CD4-positive, alpha-beta T cell treated with Interferon gamma for 1 hour (primary cell): ENCODE results near the gene HPRT1.
"Not testable (repeated sequence)": the region's sequence is repeated elsewhere in the genome, so short reads cannot be mapped to it uniquely, and the experiment has no call there.

ENCODE experiments used
- DNase-seq: peaks from one replicate; pipeline ENCODE4 v3.0.0-alpha.2; 2020

Gene HPRT1, protein sequence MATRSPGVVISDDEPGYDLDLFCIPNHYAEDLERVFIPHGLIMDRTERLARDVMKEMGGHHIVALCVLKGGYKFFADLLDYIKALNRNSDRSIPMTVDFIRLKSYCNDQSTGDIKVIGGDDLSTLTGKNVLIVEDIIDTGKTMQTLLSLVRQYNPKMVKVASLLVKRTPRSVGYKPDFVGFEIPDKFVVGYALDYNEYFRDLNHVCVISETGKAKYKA

DNA sequence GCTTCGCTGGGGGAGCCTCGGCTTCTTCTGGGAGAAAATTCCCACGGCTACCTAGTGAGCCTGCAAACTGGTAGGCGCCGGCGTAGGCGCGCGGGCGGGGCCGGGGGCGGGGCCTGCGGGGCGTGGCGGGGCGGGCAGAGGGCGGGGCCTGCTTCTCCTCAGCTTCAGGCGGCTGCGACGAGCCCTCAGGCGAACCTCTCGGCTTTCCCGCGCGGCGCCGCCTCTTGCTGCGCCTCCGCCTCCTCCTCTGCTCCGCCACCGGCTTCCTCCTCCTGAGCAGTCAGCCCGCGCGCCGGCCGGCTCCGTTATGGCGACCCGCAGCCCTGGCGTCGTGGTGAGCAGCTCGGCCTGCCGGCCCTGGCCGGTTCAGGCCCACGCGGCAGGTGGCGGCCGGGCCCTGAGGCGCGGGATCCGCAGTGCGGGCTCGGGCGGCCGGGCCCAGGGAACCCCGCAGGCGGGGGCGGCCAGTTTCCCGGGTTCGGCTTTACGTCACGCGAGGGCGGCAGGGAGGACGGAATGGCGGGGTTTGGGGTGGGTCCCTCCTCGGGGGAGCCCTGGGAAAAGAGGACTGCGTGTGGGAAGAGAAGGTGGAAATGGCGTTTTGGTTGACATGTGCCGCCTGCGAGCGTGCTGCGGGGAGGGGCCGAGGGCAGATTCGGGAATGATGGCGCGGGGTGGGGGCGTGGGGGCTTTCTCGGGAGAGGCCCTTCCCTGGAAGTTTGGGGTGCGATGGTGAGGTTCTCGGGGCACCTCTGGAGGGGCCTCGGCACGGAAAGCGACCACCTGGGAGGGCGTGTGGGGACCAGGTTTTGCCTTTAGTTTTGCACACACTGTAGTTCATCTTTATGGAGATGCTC lies at the start of gene HPRT1:
HPRT1 (plus strand) TSS at position 161 of the 857 bp plus-strand sequence; CDS start at position 308, 147 bp downstream.
- peak; percentile 82 for DNase-seq

DNA sequence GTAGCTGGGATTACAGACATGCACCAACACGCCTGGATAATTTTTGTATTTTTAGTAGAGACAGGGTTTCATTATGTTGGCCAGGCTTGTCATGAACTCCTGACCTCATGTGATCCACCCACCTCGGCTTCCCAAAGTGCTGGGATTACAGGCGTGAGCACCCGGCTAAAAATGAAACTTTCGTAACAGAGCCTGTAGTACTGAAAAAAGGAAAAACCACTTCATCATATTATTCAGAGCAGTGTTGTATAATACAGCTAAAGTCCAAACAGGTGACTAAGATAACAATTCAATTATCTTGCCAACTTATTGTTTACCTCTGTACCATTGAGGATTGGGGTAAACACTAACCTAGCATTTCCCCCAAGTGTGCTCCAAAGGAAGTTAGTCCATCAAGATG lies 43.9 kb upstream of the HPRT1 start:
- no peak for DNase-seq

DNA sequence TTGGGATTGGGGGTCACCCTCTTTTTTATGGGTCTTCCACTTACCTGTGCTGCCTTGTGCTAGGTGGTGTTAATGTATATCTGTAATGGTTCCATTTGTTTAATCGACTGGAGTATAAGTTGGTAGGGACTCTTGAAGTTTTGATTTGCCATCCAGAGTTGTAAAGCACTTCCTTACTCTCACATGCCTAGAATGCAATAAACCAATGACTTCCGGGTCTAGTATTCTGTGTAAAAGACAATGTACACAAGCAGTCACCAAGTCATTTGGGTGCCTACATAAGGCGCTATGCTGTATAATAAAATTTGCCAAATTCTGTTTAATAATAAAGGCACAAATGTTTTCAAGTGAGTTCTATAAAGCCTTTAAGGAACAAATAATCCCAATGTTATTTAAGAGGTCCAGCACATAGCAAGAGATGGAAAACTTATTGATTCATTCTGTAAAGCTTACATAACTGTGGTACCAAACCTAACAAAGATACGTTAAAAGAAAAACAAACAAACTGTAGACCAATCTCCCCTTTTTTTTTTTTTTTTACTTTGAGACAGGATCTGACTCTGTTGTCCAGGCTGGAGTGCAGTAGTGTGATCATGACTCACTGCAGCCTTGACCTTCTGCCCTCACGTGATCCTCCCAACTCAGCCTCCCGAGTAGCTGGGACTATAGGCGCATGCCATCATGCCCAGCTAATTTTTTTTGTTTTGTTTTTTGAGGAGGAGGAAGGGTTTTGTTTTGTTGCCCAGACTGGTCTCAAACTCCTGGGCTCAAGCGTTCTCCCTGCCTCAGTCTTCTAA lies 41.5 kb upstream of the HPRT1 start:
- no peak for DNase-seq

DNA sequence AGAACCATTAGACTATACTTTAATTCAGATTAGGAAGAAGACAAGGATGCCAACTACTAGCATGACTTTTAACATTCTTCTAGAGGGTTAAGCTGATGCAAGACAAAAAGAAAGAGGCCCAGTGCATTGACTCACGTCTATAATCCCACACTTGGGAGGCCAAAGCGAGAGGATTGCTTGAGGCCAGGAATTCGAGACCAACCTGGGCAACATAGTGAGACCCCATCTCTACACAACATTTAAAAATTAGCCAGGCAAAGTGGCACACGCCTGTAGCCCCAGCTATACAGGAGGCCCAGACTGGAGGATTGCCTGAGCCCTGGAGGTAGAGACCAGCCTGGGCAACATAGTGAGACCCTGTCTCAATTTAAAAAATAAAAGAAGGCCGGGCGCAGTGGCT lies 40.2 kb upstream of the HPRT1 start:
- DNase-seq = no peak

DNA sequence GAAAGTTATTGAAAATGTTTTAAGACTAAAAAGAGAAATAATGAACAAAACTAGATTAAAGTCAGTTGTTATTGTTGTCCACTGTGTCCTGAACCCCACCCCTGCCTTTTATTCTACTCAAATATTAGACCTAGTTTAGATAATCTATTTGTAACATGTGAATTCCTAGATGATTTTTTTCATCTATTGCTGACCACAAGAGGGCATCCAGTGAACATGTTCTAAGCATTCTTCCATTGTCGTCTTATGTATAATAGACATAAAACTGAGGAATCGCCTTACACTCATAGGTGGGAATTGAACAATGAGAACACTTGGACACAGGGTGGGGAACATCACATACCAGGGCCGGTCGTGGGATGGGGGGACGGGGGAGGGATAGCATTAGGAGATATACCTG lies 36.4 kb upstream of the HPRT1 start:
- DNase-seq = no peak

DNA sequence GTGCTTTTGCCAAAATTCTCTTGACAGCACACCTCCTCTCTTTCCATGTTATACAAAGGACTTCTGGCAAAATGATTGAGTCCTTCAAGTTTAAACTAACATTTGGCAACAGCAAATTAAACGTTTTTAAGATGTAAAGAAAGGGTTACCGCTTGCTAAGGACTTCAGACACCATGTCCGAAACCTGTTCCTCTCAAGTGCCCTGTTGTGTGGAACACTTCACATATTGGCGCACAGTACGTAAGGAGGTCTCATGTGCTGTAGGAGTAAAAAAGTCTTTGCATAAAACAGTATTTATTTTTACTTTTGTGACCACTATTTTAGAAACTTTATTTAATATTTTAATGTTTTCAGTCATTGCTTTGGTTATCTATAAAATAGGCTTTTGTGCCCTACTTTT lies 33.7 kb upstream of the HPRT1 start:
- no peak for DNase-seq

DNA sequence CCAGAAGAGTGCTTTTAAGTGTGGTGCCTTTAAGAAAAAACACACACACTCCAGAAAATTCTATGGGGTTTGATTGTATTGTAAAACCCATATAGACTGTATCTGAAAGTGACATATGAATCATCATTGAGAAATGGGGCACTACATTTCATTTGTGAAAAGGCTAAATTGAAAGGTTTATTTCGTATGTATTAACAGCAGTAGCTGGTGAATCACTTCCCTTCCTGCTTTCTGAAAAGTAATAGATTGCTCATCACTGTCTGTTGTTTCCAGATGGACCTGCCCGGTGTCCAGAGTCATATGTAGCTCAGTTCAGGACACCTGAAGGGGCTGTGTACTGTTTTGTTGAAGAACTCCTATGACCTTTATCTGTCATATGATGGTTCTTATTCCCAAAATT lies 28.1 kb upstream of the HPRT1 start:
- no peak for DNase-seq

DNA sequence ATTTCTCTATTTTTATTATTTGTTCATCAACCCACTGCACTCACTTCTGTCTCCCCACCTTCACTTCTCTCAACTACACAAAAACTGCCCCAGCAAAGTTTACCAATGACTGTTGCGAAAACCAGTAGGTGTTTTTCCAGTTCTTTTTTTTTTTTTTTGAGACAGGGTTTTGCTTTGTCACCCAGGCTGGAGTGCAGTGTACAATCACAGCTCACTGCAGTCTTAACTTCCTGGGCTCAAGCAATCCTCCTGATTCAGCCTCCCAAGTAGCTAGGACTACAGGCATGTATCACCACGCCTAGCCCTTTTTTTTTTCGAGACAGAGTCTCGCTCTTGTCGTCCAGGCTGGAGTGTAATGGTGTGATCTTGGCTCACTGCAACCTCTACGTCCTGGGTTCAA lies 24.1 kb upstream of the HPRT1 start:
- DNase-seq = no peak

DNA sequence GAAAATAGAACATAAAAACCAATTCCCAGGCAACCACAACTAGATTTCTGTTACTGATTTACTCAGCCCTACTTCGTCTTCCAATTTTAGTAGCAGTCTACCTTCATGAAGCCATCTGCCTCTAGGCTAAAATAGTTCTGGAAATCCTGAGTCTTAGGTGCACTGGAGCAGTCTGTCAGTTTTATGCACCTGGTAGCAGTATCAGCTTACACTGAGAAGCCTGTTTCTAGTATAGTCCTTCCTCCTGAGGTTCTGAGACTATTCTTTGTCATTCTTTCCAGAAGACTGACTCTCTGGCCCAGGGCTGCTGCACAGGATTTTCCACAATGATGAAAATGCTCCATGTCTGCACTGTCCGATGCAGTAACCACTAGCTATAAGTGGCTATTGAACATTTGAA lies 16.9 kb upstream of the HPRT1 start:
- DNase-seq = no peak

DNA sequence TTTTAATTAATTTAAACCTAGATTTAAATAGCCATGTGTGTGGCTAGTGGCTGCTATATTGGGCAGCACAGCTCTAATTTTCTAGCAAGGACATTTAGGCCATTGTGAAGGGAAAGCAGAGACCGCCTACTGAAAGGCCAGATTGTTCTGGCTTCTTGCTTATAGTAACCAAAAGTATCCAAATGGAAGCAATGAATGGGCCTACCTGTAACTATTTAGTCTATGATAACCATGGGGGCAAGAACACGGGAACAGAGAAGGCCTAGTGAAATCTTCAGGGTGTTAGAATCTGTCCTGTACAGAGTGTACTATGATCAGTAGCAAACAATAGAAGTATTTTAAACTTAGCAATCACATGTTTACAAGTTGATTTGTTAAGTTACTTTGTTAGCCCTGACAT lies 16.5 kb upstream of the HPRT1 start:
- no peak for DNase-seq

DNA sequence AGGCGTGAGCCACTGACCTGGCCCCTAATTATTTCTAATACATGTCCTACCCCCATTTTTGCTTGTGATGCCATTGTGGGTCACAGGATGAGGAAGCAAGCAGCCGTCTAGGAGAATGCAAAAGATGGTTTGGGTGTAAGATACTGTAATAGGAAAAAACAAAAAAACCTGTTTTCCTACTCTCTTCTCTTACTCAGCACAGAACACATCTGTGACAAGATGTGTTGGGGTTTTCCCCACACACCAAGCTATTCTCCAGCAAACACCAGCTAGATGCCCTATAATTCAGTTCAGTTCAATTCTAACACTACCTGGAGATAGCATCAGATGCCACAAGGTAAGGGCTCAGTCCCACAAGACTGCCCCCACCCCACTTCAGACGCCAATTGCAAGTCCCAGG lies 15.3 kb upstream of the HPRT1 start:
- DNase-seq = no peak

DNA sequence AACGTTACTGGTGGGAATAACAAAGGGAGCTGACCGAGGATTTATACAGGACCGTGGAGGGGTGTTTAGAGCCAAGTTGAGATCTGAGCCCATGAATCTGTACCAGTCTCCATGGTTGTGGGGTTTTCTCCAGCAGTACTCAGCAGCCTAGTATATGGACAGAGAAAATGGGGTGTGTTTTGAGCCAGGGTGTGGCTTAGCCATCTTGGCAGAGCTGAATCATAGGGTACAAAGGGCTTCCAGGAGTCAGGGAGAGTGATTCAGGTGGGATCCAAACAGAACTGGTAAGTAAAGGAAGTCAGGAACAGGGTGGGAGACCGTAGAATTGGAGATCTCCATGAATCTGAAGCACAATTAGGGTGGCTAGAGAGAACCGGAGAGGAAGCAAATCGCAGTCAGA lies 7.4 kb upstream of the HPRT1 start:
- DNase-seq = no peak

DNA sequence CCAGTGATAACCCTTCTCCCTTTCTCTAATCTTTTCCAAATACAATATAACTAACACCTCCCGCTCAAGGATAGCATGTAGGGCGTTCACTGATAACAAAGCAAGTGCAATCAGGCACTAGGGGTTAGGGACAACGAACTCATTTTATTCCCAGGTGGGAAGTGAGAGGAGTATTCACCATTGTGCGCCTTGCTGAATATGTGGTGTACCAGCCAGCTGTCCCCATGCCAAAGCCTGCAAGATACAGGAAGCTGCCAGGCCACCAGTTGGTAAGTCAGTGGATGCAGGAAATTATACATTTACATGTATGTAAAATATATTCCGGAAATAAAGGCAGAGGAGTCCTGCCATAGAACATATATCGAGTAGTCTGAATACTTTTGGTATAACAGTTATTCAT lies 6.3 kb upstream of the HPRT1 start:
- DNase-seq = no peak

DNA sequence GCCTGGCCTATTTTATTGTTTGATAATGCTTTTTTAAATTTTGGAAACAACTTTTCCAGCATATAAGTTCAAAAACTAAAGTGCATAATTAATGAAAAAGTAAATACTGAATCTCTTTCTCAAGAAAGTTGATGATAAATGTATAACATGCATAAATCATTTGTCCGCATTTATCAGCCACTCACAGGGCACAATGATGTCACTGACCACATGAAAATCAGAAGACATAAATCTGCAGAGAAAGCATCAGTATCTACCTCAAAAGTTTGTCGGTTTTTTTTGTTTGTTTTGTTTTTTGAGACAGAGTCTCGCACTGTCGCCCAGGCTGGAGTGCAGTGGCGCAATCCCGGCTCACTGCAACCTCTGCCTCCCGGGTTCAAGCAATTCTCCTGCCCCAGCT lies 5.5 kb upstream of the HPRT1 start:
- DNase-seq = no peak

DNA sequence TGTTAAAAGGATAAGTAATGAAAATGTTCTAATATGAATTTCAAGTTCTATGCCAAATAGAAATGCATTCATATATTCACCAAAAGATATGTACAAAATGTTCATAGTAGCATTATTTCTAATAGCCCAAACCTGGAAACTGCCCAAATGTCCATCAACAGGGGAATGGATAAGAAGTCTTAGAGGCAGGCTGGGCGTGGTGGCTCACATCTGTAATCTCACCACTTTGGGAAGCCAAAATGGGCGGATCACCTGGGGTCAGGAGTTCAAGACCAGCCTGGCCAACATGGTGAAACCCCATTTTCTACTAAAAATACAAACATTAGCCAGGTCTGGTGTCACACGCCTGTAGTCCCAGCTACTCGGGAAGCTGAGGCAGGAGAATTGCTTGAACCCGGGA lies 2.3 kb upstream of the HPRT1 start:
- DNase-seq = no peak

DNA sequence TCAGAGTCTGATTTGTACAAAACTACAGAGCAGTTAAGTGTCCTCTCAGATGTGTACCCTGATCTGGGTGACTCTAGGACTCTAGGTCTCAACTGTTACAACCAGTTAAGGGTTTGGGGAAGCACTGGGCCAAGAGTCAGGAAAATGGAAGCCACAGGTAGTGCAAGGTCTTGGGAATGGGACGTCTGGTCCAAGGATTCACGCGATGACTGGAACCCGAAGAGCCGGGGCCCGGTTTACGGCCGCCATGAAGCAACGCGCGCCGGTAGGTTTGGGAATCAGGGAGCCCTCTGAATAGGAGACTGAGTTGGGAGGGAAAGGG lies 321 bp upstream of the HPRT1 start:
- no peak for DNase-seq

DNA sequence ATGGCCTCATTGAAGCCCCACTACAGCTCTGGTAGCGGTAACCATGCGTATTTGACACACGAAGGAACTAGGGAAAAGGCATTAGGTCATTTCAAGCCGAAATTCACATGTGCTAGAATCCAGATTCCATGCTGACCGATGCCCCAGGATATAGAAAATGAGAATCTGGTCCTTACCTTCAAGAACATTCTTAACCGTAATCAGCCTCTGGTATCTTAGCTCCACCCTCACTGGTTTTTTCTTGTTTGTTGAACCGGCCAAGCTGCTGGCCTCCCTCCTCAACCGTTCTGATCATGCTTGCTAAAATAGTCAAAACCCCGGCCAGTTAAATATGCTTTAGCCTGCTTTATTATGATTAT lies 876 bp downstream of the HPRT1 start:
- DNase-seq = no peak

DNA sequence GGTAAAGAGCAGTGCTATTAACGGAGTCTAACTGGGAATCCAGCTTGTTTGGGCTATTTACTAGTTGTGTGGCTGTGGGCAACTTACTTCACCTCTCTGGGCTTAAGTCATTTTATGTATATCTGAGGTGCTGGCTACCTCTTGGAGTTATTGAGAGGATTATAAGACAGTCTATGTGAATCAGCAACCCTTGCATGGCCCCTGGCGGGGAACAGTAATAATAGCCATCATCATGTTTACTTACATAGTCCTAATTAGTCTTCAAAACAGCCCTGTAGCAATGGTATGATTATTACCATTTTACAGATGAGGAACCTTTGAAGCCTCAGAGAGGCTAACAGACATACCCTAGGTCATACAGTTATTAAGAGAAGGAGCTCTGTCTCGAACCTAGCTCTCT lies 1.5 kb downstream of the HPRT1 start:
- no peak for DNase-seq

DNA sequence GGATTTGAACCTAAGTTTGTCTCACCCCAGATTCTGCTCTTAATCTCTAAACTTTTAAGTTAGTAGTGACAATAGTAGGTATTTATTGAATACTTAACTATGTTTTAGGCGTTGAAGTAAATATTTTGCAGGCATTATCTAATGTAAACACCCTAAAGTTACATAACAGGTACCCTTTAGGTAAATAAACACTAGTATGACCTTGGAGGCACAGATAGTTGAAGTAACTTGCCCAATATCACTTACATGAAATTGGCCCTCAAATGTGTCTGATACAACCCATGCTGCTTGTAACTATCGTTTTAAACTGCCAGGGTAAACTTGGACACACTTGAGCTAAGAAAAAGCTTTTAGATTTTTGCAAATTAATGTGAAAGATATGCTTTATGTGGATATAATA lies 3.0 kb downstream of the HPRT1 start:
- DNase-seq = no peak

DNA sequence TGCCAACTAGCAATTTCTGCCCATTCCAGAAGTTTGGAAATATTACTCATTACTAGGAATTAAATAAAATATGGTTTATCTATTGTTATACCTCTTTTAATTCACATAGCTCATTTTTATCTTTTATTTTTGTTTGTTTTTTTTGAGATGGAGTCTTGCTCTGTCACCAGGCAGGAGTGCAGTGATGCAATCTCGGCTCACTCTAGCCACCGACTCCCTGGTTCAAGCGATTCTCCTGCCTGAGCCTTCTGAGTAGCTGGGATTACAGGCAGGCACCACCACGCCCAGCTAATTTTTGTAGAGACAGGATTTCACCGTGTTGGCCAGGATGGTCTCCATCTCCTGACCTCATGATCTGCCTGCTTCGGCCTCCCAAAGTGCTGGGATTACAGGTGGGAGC lies 4.5 kb downstream of the HPRT1 start:
- not testable (repeated sequence) for DNase-seq

DNA sequence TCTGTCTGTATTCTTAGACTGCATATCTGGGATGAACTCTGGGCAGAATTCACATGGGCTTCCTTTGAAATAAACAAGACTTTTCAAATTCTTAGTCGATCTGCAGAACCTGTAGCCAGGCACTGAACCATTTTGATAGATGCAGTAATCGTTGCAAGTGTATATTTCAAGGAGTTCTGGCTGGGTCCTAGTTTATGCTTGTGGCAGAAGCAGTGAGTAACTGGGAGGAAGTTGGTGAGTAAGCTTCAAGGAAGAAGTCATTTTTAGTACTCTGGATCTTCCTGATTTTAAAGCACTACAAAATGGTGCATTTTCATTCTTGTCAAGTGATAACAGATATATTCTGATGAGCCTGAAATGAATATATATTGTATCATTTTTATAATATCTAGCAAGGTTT lies 9.5 kb downstream of the HPRT1 start:
- no peak for DNase-seq

DNA sequence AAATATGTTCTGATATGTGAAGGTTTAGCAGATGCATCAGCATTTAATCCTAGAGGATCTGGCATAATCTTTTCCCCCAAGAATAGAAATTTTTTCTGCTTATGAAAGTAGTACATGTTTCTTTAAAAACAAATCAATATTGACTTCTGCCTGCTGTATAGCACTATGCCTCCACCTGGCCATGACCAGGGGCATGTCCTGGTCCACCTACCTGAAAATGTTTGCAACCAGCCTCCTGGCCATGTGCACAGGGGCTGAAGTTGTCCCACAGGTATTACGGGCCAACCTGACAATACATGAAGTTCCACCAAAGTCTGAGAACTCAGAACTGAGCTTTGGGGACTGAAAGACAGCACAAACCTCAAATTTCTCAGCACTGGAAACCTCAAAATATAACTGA lies 10.0 kb downstream of the HPRT1 start:
- DNase-seq = no peak

DNA sequence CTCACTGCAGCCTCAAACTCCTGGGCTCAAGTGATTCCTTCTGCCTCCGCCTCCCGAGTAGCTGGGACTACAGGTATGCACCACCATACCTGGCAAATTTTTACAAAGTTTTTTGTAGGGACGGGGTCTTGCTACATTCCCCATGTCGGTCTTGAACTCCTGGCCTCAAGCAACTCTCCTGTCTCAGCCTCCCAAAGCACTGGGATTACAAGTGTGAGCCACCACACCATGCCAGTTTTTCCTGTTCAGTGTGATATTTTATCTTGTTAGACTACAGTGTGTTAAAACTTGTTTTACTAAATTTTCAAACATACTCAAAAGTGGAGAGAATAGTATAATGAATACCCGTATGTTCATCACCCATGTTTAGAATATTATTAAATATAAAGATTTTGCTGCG lies 12.1 kb downstream of the HPRT1 start:
- no peak for DNase-seq

DNA sequence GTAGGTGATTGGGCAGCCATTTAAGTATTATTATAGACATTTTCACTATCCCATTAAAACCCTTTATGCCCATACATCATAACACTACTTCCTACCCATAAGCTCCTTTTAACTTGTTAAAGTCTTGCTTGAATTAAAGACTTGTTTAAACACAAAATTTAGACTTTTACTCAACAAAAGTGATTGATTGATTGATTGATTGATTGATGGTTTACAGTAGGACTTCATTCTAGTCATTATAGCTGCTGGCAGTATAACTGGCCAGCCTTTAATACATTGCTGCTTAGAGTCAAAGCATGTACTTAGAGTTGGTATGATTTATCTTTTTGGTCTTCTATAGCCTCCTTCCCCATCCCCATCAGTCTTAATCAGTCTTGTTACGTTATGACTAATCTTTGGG lies 16.3 kb downstream of the HPRT1 start:
- DNase-seq = no peak
